HG02588 (cell line): ENCODE data around the gene HECW1.
"Not testable (repeated sequence)": the region's sequence is repeated elsewhere in the genome, so short reads cannot be mapped to it uniquely, and the experiment has no call there.

ENCODE experiments used
- ATAC-seq: cut with Tn5 transposase; IDR thresholded peaks from one replicate; pipeline ENCODE4 v1.9.1; 2021; ENCODE audit warnings: mild to moderate bottlenecking, moderate library complexity; ENCODE audit not compliant: unreplicated experiment

Gene HECW1

DNA sequence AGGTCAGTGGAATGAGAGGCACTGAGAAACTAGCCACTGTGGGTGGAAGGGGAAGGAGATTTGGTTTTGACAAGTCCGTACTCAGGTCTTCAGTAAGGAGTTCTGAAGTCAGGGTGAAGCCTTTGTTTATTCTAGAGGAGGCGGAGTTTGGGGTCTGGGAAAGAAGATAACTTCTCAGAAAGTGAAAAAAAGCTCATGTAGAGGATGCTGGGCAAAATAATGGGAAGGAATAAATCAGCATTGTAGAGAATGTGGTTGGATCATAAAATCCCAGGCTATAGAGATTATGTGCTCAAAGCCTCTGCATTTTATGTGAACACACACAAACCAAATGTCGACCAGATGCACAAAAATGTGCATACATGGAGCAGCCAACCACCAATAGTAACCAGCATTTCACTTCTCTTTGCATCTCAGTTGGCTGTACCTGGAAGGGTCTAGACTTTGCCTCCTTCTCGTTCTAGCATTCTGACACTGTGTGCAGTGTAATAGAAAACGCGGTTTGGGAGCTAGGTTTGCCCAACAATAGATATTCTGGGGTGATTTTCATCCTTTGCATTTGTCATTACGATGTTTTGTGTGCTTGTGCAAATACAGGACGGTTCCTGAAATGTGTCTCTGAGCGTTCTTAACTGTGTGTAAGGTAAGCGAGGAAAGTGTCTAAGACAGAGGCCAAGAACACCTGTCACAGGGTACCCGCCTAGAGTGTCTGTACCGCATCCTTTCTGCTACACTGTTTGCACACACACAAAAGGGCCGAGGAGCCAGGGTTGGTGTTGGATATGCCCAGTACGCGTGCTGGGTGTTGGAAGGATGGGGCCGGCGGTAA lies 603 bp upstream of the HECW1 start:
- ATAC-seq, result no peak

- ATAC-seq, result no peak
These were observed 634 bp downstream of the HECW1 start for GRCh38 chr7:43112941-43113621.

DNA sequence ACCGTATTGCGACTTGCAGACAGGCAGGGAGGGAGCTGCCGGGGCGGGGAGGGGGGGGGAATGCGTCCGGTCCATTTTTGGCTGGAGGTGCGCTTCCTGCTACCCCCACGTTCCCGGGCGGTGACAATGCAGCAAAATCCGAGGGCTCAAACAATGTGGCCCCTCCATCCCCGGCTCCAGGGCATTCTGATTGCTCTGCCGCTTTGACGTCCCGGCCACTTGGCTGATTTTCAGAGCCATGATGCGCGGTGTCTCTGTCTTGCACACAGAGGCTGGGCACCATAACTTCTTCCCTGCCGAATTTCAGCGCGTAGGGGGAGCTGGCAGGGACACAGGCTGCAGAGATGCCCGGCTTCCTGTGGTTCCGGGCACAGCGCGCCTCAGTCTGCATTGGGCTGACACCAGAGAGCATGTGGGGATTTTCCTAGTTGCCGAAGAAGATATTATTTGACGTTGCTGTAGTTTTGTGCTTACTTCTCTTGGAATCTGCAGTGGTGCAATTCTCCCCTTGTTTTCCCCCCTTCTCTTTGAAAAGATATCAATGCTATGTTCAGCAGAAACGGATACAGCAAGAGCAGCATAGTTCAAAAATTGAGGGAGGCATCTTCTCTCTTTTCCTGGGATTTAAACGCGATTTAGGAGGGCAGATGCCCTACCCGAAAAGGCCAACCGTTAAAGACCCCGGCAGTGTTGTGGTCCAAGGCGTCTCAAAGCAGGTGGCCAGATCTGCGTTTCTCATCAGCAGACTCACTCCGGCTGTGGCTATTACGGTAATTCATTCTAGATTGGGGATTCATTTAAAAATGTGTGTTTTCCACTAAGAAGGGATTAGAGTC lies 1.4 kb downstream of the HECW1 start:
- ATAC-seq, result no peak

- ATAC-seq, result no peak
These were observed 2.0 kb downstream of the HECW1 start for GRCh38 chr7:43114458-43114780.

- ATAC-seq, result no peak
These were observed 4.0 kb downstream of the HECW1 start for GRCh38 chr7:43116451-43116850.

DNA sequence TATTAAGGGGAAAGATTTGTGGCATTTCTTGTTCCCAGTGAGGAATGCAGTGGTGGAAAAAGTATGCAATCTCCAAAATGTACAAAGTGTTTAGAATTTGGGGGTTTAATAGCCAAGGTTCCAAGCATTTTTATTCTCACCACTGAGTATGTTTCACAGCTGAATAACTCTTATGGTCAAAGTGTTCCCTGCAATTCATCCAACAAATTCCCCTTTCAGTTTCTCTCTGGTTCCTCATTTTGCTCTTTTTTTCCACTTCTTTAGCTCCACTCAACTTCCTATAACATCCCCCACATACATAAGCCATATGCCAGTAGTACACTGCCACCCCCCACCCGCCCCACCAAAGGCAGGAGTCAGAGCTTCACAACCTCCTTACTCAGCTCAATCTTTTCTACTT lies 4.6 kb downstream of the HECW1 start:
- no peak for ATAC-seq

DNA sequence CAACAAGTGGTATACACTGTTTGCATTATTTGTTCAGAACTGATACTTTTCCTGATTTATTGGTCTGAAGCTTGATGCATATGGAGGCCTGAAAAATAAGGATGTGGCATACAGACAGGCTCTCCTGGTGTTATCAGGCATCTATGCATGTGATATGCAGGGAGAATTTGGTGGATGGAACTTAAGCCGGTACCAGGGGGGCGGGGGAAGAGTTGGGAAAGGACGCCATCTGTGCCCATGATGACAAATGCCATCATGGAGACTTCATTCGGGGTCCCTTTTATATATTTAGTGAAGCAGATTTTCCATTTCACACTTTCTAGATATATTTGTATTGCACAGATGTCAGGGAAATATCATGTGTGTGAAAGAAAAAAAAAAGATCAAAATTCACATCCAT lies 5.4 kb downstream of the HECW1 start:
- no peak for ATAC-seq

DNA sequence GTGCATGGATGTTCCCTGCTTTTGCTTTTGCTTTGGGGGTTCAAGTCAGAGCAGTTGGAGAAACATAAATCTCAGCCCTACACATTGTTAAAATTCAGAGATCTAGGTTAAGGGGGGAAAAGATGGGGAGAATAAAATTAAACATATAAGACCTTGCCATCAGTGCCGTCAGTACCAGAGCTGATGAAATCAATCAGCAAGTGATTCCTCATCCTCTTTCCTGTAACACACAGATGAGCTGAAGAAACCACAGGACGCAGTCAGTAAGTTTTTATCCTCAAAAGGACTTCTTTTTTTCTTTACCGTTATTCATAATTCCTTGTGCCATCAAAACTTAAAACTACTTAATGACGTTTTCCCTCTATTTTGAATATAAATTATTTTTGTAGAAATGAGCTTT lies 5.9 kb downstream of the HECW1 start:
- ATAC-seq, result no peak

- ATAC-seq, result no peak
These were observed 7.1 kb downstream of the HECW1 start for GRCh38 chr7:43119371-43120075.

- no peak for ATAC-seq
These were observed 9.5 kb downstream of the HECW1 start for GRCh38 chr7:43121973-43122372.

DNA sequence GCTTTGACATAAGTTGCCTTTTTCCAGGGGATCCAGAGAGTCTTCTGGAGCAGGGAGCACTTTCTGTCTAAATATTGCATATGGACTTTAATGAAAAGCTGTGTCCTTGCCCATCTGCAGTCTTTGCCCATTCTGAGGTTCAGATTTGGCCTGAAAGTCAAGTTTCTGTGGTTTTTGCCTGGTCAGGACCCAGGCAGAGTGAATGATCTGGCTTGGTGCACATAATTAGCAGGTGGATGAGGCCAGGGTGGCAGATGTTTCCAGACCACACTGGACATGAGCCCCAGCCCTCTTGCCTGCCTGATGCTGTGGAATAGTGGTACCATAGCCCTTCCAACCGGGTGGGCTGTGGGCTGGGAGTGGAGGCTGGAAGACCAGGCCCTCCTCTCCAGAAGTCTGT lies 11.0 kb downstream of the HECW1 start:
- ATAC-seq, result no peak

GRCh38 chr7:43124388-43124787 lies 11.9 kb downstream of the HECW1 start:
- ATAC-seq, result no peak

DNA sequence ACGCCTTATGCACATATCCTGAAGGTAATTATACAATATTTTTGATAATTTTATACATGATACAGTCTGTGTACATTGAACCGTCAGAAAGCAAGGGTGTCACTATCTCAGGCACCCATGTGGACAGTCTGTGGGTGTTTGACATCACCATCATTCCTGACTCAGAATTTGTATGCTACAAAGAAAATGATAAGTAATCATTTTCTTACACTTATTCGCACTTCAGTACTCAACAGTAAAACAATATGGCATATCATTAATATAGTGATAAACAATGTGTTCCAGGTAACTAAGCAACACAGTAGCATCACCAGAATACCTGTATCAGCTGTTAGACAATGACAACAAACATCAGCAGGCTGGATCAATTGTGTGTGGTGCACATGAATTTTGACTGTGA lies 17.9 kb downstream of the HECW1 start:
- no peak for ATAC-seq

GRCh38 chr7:43135129-43135528 lies 22.7 kb downstream of the HECW1 start:
- ATAC-seq, result no peak

DNA sequence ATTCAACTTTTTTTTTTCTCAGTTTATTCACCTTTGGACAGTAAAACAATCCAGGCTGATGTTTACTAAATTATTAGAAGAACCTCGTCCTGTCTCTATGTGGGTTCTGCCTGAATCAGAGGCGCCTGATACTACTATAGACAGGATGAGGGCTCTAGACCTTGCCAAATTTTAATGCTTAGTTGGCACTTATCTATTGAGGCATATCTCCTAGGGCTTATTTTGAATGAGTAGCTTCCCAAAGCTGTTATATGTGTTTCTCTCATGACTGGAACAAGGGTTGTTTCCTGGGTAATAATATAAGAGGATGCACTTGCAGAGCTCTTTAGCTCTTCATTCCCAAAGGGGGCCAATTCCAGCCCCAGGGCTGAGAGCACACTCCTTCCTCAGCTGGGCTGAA lies 23.6 kb downstream of the HECW1 start:
- ATAC-seq, result no peak

DNA sequence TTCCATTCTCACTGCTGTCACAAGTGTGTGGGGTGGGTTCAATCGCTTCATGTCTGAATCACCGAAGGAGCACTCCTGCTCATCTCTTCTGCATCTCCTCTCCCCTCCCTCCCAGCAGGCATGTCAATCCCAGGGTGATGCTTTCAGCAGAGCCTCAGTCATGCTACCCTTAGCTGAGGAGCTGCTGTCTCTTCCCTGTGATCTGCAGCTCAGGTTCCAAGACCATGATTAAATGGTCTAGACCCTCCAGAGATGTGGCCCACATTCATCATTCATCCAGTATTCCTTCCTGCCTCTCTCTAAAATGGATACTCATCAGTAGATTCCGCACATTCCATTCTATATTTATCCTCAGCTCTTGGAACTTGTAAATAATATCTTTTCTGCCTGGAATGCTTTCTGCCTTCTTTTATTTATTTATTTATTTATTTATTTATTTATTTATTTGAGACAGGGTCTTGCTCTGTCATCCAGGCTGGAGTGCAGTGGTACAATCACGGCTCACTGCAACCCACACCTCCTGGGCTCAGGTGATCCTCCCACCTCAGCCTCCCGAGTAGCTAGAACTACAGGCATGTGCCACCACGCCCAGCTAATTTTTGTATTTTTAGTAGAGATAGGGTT lies 24.8 kb downstream of the HECW1 start:
- not testable (repeated sequence) for ATAC-seq

GRCh38 chr7:43137811-43138210 lies 25.4 kb downstream of the HECW1 start:
- no peak for ATAC-seq

DNA sequence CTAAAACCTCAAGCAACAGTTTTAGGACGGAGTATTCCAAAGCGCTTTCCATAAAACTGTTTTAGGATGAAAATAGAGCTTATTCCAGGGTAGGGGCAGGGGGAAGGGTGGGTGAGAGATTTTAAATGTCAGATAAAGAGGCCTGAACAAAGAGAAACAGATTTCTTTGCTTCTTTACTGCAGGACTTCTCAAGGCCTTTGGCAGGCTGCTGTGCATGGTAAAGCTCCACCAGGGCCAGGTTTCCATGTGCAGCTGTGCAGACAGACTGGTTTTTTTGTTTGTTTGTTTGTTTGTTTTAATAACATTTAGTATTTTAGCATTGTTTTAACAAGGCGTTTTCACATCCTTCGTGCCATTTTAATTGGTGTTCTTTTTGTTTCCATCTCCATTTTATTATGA lies 26.3 kb downstream of the HECW1 start:
- ATAC-seq, result no peak

DNA sequence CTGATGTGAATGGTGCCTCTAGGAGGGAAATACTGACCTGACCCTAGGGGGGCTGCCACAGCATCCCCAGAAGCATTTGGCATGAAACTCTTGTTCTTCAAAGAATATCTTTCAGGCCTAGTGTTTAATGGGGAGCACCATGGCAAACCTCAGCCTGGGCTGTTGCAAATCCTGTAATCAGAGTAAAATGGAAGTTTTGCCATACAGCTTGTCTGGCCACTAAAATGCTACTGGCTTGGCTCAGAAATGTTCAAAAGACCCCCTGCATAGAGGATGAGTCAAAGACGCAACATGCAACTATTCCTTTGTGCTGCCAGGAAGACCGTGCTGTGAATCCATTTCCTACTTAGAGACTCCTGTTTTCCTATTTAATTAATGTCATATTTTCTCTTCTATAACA lies 26.7 kb downstream of the HECW1 start:
- no peak for ATAC-seq

DNA sequence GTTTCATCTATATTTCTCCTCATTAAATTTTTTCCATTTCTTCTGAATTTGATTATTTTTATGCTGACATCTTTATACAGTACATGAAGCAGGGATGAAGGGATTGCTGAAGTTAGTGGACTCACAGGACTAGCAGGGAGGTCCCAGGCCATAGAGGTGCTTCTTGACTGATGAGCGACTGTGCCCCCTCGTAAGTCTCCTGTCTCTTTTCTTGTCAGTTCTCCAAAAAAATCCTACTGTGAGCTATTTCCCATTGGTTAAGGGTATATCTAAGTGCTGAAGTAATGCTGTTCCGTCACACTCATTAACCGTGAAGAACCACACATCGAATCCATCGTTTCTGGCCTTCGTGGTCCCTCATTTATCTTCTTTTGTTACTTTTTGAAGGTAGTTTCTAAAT lies 27.7 kb downstream of the HECW1 start:
- ATAC-seq, result no peak

- ATAC-seq, result no peak
These were observed 28.6 kb downstream of the HECW1 start for GRCh38 chr7:43141091-43141490.
